ENCODE results near the gene ABCE1. TPM values are rescaled to one million over a fixed set of nuclear protein-coding genes. Genes with fewer than 3 reads are reported as not detected.

ABCE1 gene
- total and polyA plus RNA-seq, 2 donors (not counting 3 experiments of a cell fraction or from before 2014, with no cell fraction given): 38.4 to 114 TPM

GRCh38 chr4:145076469-145076855 is 21.6 kb upstream of the ABCE1 start:
- peaks cover 0 to 2% of the 10 kb centered on the region in 2 experiments for H3K36me3 ChIP-seq (ENCODE audit: control insufficient read depth in 2 of 2, extremely low read depth in 1 of 2, insufficient read depth in 2 of 2, low read length in 2 of 2)
- no peaks in the 10 kb centered on the region for H3K9me1 ChIP-seq (replicated peaks; ENCODE audit: control insufficient read depth, extremely low read depth, insufficient read depth, low read length)
- CTCF ChIA-PET: no interaction called here
- no peak overlapping the region for H3K4me3 ChIP-seq (replicated peaks in 1 of 3; ENCODE audit: insufficient read depth in 1 of 3, low read depth in 1 of 3, low read length in 3 of 3)
- H3K9me3 ChIP-seq (replicated peaks; ENCODE audit: control insufficient read depth, insufficient read depth, low read length): no peaks in the 10 kb centered on the region
- no peak overlapping the region for H2AFZ ChIP-seq (ENCODE audit: low read depth, low read length)
- no TSS peak for BruUV-seq (replicated peaks)
- no peak overlapping the region for H3K9ac ChIP-seq (replicated peaks; ENCODE audit: extremely low read depth, insufficient read depth, low read length)
- no peaks in the 10 kb centered on the region for H3K4me1 ChIP-seq (ENCODE audit: control insufficient read depth, extremely low read depth, insufficient read depth, low read length)
- POLR2A ChIA-PET: no interaction called here
- FAIRE-seq (no peak), DNase-seq (ENCODE audit: low read depth, low spot score) (no peak)
- intact Hi-C loops (cut with micrococcal nuclease) (no loop called here), dilution Hi-C loops (cut with MboI; ENCODE audit: extremely low pct_ligation_motif_present, low sequenced_read_pairs) (no loop called here)
- no peaks in the 10 kb centered on the region for H4K20me1 ChIP-seq (replicated peaks; ENCODE audit: control insufficient read depth, extremely low read depth, insufficient read depth, low read length)
- no peak overlapping the region for H3K4me2 ChIP-seq (ENCODE audit: insufficient read depth, low read length)
- peaks cover 10% of the 10 kb centered on the region for H3K79me2 ChIP-seq (ENCODE audit: control insufficient read depth, insufficient read depth, low read length)
- TF ChIP-seq MYC (IDR thresholded peaks at IDR 0.05; ENCODE audit: low read depth, low read length): no peak
- no peak for TF ChIP-seq CTCF (IDR thresholded peaks at IDR 0.05; ENCODE audit: extremely low read depth in 1 of 2, insufficient read depth in 1 of 2, low read depth in 1 of 2, low read length in 2 of 2)
- TF ChIP-seq JUN (IDR thresholded peaks at IDR 0.05; ENCODE audit: borderline replicate concordance, insufficient read depth, insufficient read length, low read depth): no peak
- no peak for TF ChIP-seq GATA2 (IDR thresholded peaks at IDR 0.05; ENCODE audit: insufficient read depth, insufficient read length, low read depth, low read length)
- no peak for TF ChIP-seq MAX (IDR thresholded peaks at IDR 0.05; ENCODE audit: insufficient read depth, insufficient read length)
- TF ChIP-seq FOS (IDR thresholded peaks at IDR 0.05; ENCODE audit: borderline replicate concordance, insufficient read depth, low read length): no peak
- TF ChIP-seq EZH2 (IDR thresholded peaks at IDR 0.05; ENCODE audit: borderline replicate concordance, low read depth, low read length, severe bottlenecking): no peak
- TF ChIP-seq POLR2A (IDR thresholded peaks at IDR 0.05; ENCODE audit: low read depth, low read length): no peak
- no peak for TF ChIP-seq POLR2AphosphoS5 (IDR thresholded peaks at IDR 0.05; ENCODE audit: insufficient read depth, low read depth, low read length)
- H3K27me3 ChIP-seq (ENCODE audit: control insufficient read depth in 2 of 2, insufficient read depth in 2 of 2, low read length in 2 of 2): no peaks in the 10 kb centered on the region
- no peak overlapping the region for H3K27ac ChIP-seq (ENCODE audit: insufficient read depth, low read depth, low read length)
